GM21528 (cell line): ENCODE measurements around the gene ZNF687.
A peak's percentile ranks its signal among the peaks of the same experiment; 100 is the strongest.
"Not testable (repeated sequence)": the region's sequence is repeated elsewhere in the genome, so short reads cannot be mapped to it uniquely, and the experiment has no call there.

ENCODE experiments used
- ATAC-seq: cut with Tn5 transposase; IDR thresholded peaks from one replicate; pipeline ENCODE4 v1.9.1; 2021; ENCODE audit warnings: mild to moderate bottlenecking, moderate library complexity; ENCODE audit not compliant: unreplicated experiment, low FRiP score

The ZNF687 gene

DNA sequence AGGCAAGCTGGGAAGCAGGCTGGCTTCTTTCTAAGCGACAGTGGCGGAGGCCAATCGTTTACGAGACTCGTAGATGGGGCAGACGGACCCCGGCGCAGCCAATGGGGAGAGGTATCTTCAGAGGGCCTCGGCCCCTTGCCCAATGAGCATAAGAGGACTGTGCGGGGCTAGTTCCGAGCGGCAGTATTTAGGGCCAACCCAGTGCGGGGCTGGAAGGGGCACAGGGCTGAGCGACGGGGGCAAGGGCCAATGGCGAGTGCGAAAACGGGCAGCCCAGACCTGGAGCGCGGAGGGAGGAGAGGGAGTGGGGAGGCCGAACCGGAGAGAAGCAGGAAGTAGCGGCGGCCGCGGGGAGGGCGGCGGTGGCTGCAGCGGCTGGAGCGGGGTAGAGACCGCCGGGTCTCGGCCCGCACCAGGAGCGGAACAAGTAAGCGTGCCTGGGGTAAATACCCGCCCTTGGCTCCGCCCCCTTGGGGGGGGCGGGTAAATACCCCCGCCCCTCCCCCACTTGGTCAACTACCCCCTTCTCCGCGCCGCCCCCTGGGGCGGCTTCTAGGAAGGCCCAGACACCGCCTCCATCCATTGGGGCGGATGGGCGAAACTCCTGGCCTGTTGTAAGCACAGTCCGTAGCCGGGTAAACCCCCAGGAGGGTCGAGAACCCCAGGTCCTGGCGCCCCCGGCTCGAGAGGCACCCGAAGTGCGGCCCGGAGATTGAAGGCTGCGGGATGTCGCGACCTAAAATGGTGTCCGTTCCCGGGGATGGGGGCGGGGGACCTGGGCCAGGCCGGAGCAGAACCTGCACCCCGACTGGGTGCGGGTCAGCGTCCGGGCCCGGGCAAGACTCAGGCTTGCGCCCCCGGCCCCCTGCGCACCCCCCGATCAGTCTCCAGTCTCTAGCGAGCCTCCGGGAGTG lies at the start of gene ZNF687:
TSS of gene ZNF687 (plus strand) at position 331 of the 914 bp plus-strand sequence. CDS start 3,993 bp downstream, outside the sequence.
- ATAC-seq: peak; percentile 82

DNA sequence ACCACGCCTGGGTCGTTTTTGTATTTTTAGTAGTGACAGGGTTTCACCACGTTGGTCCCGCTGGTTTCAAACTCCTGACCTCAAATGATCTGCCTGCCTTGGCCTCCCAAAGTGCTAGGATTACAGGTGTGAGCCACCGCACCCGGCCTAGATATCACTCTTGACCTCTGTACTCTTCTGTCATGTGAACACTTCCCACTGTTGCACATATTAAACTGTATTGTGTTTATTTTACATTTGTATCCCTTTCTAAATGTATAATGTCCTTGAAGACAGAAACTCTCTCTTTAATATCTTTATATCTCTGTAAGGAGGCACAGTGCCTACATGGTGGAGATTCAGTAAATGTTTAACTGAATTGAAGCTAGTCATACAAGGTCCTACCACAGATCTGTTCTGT lies 46.9 kb upstream of the ZNF687 start:
- no peak for ATAC-seq

DNA sequence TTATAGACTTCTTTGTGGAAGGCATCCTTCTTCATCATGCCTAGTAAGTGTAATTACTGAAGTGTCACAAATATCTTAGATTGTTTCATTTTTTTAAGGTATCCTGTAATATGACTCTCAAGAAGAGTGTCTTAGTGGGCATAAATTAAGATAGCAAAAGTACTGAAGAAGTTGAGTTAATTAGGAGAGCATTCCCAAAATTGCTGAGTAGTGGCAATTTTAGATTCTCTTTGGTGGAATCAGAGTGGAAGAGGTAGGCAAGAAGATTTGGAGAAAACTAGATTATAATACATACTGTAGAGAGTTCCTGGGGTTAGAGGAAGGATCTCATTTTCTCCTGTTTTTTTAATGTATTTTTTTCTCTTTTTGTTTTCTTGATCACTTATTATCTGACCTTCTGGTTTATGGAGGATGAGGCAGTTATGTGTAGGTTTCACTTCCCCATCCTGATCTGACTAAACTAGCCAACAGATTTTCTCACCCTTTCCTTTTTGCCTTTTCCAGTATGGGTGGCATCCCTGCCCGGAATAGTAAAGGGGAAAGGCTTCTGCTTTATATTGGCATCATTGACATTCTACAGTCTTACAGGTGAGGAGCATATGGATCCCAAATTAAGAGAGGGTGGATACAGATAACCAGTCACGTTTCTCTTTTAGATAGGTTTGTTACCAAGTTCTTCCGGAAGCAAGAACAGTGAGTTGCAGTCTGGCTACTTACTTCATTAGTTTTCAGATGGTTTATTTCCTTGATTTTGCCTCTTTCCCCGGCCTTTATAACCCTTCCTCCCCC lies 44.2 kb upstream of the ZNF687 start:
- ATAC-seq: no peak

DNA sequence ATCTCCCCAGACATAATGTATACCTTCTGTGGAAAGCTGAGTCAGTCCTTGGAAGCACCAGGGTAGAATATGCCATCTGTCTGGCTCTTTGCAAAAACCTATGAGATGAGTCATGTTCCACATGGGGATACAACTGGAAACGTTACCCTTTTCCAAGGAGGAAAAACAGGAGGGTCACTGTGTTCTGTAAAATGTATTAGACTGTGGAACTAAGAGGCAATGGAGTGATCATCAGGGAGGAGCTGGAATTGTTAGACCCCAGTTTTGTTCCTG lies 43.7 kb upstream of the ZNF687 start:
- no peak for ATAC-seq

DNA sequence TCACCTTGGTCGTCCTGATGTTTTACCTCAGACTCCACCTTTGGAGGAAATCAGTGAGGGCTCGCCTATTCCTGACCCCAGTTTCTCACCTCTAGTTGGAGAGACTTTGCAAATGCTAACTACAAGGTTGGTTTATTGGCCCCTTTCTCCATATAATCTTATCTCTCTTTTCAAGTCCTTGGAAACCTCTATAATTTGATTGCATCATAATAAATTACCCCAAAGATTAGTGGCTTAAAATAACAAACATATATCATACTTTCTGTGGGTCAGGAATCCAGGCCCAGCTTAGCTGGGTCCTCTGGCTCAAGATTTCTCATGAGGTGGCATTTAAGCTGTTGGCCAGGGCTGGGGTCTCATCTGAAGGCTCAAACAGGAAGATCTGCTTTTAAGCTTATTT lies 39.7 kb upstream of the ZNF687 start:
- no peak for ATAC-seq

DNA sequence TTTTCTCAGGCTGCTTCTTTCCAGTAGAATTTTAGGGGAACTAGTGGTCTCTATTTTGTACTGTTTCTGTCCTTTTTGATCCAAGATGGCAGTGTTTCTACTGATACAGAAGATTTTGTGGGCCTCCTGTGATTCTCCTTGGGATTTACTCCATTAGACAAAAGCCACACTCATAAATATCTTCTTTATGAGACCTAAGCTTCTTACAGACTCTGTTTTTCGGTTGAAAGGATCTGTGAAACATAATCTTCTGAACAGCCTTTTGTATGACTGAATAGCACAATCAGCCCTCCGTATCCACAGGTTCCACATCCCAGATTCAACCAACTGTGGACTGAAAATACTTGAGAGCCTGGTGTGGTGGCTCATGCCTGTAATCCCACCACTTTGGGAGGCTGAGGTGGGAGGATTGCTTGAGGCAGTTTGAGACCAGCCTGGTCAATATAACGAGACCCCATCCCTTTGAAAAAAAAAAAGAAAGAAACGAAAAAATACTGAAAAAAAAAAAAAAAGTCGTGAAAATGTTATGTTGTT lies 38.3 kb upstream of the ZNF687 start:
- no peak for ATAC-seq

GRCh38 chr1:151246786-151247185 lies 35.3 kb upstream of the ZNF687 start:
- ATAC-seq: no peak

DNA sequence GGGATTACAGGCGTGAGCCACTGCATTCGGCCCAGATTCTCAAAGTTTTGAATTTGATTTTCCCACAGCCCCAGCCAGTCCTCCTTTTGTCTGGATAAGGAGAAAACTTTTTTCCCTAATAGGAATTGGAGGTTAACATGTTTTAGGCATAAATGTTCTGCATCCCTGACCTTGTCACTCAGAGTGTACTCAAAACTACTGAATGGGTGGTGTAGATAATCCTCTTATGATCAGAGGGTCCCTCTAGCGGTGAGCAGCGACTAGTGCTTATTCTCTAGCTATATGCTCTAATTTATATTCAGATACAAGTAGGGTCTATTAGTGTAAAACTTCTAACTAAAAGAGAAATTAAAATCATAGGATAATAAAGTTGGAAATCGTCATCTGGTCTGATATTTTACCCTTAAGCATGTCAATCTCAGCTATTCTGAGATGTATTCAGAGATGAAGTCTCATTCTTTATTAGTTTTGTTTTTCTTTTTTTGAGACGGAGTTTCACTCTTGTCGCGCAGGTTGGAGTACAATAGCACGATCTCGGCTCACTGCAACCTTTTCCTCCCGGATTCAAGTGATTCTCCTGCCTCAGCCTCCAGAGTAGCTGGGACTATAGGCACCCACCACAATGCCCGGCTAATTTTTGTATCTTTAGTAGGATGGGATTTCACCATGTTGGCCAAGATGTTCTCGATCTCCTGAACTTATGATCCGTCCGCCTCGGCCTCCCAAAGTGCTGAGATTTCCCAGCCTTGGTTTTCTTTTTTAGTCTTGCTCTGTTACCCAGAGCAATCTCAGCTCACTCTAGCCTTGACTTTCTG lies 30.2 kb upstream of the ZNF687 start:
- no peak for ATAC-seq

- ATAC-seq: peak; percentile 88
Measured at GRCh38 chr1:151254217-151255213, 27.6 kb upstream of the ZNF687 start, which contains the start of gene PSMD4. Gene PSMD4 (plus strand): TSS chr1:151254734. CDS start chr1:151254783, 49 bp downstream.

DNA sequence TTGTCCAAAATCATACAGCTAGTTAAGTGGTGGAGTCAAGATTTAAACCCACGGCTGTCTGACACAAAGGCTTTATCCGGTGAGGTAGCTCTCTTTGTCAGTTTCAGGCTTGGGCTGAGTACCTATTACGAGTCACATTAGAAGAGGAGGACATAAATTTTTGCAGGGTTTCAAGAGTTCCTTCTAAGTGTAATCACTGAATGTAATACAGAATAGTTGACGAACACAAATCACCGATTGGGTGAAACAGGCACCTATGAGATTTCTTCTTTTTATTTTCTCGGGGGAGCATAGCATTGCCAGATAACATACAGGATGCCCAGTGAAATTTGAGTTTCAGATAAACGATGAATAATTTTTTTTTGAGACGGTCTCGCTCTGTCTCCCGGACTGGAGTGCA lies 26.7 kb upstream of the ZNF687 start:
- ATAC-seq: no peak

GRCh38 chr1:151259351-151259750 lies 22.7 kb upstream of the ZNF687 start:
- no peak for ATAC-seq

DNA sequence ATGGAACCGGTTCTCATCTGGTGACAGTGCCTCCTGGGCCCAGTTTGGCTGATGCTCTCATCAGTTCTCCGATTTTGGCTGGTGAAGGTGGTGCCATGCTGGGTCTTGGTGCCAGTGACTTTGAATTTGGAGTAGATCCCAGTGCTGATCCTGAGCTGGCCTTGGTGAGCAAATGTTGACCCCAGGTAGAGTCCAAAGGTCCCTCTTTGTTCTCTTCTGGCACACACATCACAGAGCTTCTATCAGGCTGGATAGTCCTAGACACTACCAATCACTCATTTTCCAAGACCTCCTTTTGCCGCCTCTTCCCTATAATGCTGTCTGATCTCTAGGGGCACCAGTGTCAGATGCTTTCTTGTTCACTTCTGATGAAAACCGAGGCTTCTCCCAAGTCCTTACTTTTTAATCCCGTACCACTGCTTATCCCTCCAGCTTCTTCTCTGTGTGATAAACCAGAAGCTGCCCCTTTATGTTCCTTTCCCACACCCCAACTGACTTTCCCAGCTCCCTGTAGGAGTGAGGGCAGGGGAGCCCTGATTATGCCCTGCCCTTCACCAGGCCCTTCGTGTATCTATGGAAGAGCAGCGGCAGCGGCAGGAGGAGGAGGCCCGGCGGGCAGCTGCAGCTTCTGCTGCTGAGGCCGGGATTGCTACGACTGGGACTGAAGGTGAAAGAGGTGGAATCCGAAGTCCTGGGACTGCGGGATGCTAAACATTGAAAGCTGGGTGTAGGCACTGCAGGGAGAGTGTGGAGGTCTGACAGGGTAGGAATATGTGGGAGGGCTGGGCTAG lies 16.5 kb upstream of the ZNF687 start:
- ATAC-seq: no peak

- ATAC-seq: no peak
Measured at GRCh38 chr1:151266315-151266714, 15.8 kb upstream of the ZNF687 start.

- ATAC-seq: no peak
Measured at GRCh38 chr1:151266821-151267220, 15.3 kb upstream of the ZNF687 start.

GRCh38 chr1:151267760-151268159 lies 14.3 kb upstream of the ZNF687 start:
- ATAC-seq: no peak

- ATAC-seq: no peak
Measured at GRCh38 chr1:151273924-151274466, 8.1 kb upstream of the ZNF687 start.

- not testable (repeated sequence) for ATAC-seq
Measured at GRCh38 chr1:151275341-151275740, 6.8 kb upstream of the ZNF687 start.

GRCh38 chr1:151277249-151277648 lies 4.8 kb upstream of the ZNF687 start:
- ATAC-seq: no peak
